ENCODE results near the gene SYN1.
A peak's percentile ranks its signal among the peaks of the same experiment; 100 is the strongest.

The SYN1 gene

DNA sequence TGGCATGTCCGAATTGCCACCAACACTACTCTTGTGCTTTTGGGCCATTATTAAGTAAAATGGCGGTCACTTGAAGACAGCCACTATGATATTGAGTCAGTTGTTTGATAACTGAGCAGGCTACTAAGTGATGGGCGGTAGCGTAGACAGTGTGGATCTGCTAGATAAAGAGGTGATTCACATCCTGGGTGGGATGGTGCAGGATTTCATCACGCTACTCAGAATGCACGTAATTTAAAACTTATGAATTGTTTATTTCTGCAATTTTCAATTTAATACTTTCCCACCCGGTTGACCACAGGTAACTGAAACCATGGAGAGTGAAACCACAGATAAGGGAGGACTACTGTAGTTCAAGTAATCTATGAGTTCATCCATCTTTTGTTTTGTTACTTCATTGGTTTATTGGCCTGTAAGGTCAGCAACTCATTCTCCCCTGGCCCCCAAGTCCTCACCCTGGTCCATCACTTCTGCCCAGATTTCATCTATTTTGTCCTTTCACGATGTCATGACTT is 55.8 kb downstream of the SYN1 start:
- Histone ChIP-seq H3K4me1 (no peaks in the 10 kb centered on the region), H3K4me3 (ENCODE audit: low read depth, low read length) (no peak overlapping the region), H3K9me3 (no peaks in the 10 kb centered on the region), H3K27me3 (no peaks in the 10 kb centered on the region), H3K36me3 (peaks cover 20% of the 10 kb centered on the region)
- TF ChIP-seq, protein P1, sequence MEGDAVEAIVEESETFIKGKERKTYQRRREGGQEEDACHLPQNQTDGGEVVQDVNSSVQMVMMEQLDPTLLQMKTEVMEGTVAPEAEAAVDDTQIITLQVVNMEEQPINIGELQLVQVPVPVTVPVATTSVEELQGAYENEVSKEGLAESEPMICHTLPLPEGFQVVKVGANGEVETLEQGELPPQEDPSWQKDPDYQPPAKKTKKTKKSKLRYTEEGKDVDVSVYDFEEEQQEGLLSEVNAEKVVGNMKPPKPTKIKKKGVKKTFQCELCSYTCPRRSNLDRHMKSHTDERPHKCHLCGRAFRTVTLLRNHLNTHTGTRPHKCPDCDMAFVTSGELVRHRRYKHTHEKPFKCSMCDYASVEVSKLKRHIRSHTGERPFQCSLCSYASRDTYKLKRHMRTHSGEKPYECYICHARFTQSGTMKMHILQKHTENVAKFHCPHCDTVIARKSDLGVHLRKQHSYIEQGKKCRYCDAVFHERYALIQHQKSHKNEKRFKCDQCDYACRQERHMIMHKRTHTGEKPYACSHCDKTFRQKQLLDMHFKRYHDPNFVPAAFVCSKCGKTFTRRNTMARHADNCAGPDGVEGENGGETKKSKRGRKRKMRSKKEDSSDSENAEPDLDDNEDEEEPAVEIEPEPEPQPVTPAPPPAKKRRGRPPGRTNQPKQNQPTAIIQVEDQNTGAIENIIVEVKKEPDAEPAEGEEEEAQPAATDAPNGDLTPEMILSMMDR (IDR thresholded peaks at IDR 0.05; ENCODE audit: low read depth, low read length): no peak
- DNase-seq: no peak

DNA sequence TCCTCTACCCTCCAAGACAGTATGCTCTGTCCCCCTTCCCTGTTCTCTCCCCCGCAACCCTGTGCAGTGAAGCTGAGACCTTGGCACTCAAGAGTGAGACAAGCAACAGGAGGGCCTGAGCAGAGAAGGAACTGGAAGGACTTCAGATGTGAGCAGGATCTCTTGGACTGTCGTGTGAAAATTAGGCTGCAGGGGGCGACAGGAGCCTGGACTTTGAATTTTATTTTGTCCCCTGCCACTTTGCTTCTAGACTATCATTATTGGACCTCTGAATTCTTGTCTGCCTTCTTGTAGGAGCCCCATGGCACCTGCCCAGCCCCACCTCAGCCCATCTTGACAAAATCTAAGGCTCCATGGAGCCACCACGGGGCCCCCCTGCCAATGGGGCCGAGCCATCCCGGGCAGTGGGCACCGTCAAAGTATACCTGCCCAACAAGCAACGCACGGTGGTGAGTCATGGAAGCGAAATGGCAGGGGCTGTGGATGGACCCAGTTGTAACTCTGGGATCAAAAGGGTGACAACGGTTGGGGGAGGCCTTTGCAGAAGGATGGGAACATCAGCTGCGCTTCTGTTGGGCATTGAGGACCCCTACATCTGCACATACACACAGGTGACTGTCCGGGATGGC is 56.9 kb downstream of the SYN1 start:
- no peak for DNase-seq
- Histone ChIP-seq H3K4me1 (no peaks in the 10 kb centered on the region), H3K4me3 (ENCODE audit: low read depth, low read length) (no peak overlapping the region), H3K36me3 (peaks cover 17% of the 10 kb centered on the region), H3K9me3 (no peaks in the 10 kb centered on the region), H3K27me3 (no peaks in the 10 kb centered on the region)
- TF ChIP-seq, protein P1 (IDR thresholded peaks at IDR 0.05; ENCODE audit: low read depth, low read length): peak; percentile 48

DNA sequence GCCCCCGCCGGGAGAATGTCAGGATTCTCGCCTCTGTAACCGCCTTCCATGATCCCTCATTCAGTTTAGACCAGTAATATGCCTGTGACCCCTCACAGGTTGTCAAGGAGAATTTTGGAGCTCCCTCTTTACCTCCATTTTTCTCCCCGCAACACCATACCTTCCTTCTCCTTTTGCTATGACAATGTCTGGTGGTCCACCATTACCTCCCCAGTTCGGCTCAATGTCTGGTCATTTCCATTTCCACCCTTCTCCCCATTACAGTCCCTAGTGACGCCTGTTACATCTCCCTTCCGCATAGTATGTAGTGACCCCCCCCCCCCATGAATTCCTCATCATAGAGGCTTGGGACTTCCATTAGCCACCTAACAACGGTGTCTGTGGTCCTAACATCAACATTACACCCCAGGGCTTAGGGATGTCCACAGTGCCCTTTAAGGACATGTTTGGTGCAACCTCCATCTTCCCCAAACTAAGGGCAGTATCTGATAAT is 58.0 kb downstream of the SYN1 start:
- DNase-seq: no peak
- Histone ChIP-seq H3K27me3 (no peaks in the 10 kb centered on the region), H3K4me3 (ENCODE audit: low read depth, low read length) (peak overlapping the region; percentile 84), H3K9me3 (no peaks in the 10 kb centered on the region), H3K4me1 (no peaks in the 10 kb centered on the region), H3K36me3 (peaks cover 15% of the 10 kb centered on the region)
- TF ChIP-seq, protein P1 (IDR thresholded peaks at IDR 0.05; ENCODE audit: low read depth, low read length): no peak

DNA sequence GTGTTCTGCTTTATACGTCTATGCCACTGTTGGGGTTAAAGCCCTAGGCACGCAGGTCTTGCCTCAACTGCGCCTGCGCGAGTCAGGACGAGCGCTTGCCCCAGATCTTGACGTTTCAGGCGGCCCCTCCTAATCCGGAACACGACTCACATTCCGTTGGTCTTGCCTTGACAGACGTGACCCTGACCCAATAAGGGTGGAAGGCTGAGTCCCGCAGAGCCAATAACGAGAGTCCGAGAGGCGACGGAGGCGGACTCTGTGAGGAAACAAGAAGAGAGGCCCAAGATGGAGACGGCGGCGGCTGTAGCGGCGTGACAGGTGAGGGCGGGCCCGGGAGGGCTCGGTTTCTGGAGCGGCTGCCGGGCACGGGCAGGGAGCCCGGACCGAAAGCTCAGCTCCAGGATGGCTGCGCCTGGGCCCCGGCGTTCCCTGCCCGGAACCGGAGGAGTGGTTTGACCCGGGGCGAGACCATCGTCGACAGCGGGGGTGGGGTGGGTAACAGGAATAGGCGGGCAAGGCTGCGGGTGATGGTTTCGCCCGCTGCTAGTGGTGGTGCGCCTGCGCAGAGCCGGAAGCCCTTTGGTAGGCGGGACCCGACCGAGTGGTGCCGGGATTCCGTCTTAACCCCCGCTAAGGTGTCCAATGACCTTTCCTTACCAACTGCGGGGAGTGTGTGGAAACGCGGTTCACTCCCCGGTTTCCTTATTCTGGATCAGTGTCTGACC is 58.6 kb downstream of the SYN1 start, which contains the start of gene ARAF:
TSS of gene ARAF (plus strand) at position 272 of the 725 bp plus-strand sequence. CDS start 1,763 bp downstream, outside the sequence.
- TF ChIP-seq, protein P1 (IDR thresholded peaks at IDR 0.05; ENCODE audit: low read depth, low read length): no peak
- peak; percentile 96 for DNase-seq
- Histone ChIP-seq H3K4me3 (ENCODE audit: low read depth, low read length) (peak within 1 kb of the TSS; percentile 84), H3K9me3 (no peaks in the 10 kb centered on the region), H3K36me3 (peaks cover 15% of the 10 kb centered on the region), H3K4me1 (no peaks in the 10 kb centered on the region), H3K27me3 (no peaks in the 10 kb centered on the region)

DNA sequence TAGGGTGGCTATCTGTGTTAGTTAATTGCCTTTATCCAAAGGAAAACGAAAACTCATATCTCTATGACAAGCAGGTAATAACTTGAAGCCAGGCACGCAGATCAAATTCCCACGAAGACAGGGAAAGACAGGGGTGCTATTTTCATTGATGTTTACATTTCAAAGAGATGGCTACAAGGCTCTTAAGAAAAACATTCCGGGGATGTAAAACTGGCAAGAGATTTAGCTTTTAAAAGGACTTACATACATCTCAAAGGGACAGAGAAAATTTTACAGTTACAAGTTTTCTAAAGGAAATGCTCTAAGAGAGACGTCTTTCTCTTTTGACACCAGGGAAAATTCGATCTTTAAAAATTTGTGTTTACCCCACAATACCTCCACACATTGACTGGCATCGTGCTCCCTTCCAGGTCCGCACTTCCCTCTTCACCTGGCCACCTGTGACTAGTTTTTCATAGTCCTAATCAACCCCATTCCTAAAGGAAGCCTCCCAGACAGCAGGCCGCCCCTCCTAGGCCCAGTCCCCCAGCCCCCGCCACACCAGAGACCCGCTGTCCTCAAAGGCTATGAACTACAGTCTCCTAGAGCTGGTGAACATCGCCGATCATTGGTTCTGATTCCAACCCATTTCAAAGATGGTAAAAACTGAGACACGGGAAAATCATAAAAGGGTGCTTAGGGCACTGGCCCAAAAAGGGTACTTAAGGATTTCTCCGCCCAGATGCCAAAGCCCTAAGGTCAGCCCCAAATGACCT is 59.3 kb downstream of the SYN1 start:
- Histone ChIP-seq H3K4me3 (ENCODE audit: low read depth, low read length) (peak overlapping the region; percentile 84), H3K27me3 (no peaks in the 10 kb centered on the region), H3K4me1 (no peaks in the 10 kb centered on the region), H3K36me3 (peaks cover 15% of the 10 kb centered on the region), H3K9me3 (no peaks in the 10 kb centered on the region)
- DNase-seq: no peak
- TF ChIP-seq, protein P1 (IDR thresholded peaks at IDR 0.05; ENCODE audit: low read depth, low read length): no peak

Data from BE2C (cell line).